GM18519 (cell line): ENCODE results near the gene PAN3.
"Not testable (repeated sequence)": the region's sequence is repeated elsewhere in the genome, so short reads cannot be mapped to it uniquely, and the experiment has no call there.

Experiments used
- ATAC-seq: cut with Tn5 transposase; IDR thresholded peaks from one replicate; pipeline ENCODE4 v1.9.1; 2021; ENCODE audit warnings: mild to moderate bottlenecking, moderate library complexity; ENCODE audit not compliant: unreplicated experiment, low FRiP score

PAN3 gene

GRCh38 chr13:28136916-28137315, 1.4 kb upstream of the PAN3 start:
- ATAC-seq, result no peak

DNA sequence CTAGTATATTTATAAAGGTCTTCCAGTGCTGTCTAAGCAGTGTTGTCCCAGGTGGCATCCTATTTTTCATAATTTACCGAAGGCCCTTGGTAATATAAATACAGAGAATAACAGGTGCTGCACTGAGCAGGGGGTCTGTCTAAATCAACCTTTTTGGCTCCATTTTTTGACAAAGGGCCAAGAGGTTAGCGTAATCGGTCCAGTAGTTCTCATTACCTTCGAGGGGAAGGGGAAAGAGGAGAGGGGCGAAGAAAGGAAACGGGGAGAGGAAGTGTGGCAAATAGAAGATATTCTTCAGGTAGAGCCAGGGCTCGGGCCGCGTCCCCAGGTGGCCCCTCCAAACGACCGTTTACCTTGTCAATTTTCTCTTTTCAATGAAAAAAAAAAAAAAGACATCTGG, 749 bp upstream of the PAN3 start:
- ATAC-seq, result no peak

DNA sequence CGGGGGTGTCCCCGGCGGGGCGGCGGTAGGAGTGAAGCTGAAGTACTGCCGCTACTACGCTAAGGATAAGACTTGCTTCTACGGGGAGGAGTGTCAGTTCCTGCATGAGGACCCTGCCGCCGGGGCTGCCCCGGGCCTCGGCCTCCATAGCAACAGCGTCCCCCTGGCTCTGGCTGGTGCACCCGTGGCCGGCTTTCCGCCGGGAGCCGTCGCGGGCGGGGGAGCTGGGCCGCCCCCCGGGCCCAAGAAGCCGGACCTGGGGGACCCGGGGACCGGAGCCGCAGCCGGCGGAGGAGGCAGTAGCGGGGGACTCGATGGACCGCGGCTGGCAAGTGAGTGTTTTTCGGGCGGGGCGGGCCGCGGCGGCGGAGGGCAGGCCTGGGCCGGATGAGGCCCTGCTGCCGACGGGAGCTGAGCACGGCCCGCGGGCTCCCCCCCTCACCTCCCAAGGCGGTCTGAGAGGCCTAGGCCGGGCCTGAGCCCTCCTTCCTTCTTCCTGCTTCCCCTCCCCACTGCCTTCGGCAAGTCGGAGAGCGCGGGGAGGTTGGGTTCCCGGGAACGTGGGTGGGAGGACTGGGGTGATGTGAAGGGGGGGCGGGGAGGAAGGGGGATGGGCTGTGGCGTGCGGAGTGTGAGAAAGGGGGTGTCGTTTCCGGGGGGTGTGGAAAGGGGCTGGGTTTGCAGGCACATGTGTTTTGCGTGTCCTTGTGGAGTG, 568 bp downstream of the PAN3 start:
- no peak for ATAC-seq

- ATAC-seq, result no peak
These were observed 2.2 kb downstream of the PAN3 start for GRCh38 chr13:28140433-28141125.

DNA sequence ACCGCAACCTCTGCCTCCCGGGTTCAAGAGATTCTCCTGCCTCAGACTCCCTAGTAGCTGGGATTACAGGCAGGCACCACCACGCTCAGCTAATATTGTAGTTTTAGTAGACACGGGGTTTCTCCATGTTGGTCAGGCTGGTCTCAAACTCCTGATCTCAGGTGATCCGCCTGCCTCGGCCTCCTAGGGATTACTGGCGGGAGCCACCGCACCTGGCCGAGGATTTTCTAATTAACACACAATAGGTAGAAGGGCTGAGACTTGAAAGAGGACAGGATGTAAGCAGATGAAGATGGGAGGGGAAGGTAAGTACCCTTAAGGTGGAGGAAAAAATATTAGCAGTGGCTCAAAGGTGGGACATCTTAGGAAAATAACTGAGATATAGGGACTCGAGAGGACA, 3.2 kb downstream of the PAN3 start:
- not testable (repeated sequence) for ATAC-seq

- ATAC-seq, result no peak
These were observed 6.7 kb downstream of the PAN3 start for GRCh38 chr13:28145049-28145448.

GRCh38 chr13:28147495-28147894, 9.2 kb downstream of the PAN3 start:
- ATAC-seq, result no peak

DNA sequence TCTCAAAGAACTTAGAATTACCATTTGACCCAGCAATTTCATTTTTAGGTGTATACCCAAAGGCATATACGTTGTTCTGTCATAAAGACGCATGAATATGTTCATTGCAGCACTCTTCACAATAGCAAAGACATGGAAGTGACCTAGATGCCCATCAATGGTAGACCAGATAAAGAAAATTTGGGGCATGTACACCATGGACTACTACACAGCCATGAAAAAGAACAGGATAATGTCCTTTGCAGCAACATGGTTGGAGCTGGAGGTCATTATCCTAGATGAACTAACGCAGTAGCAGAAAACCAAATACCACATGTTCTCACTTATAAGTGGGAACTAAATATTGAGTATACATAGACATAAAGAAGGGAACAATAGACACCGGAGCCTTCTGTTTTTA, 20.7 kb downstream of the PAN3 start:
- no peak for ATAC-seq

DNA sequence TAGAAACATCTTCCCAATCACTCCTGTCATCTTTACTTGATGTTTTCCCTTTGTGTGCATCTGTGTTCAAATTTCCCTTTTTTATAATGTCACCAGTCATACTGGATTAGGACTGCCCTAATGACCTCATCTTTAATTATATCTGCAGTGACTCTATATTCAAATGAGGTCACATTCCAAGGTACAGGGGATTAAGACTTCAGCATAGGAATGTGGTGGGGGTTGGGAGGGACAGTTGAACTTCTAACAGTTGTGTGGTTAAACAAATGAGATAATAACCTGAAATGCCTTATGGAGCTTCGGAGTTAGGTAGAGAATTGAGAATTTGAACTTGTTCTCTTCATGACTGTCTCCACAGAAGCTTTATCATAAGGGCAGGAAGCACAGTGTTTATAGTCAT, 23.0 kb downstream of the PAN3 start:
- no peak for ATAC-seq

DNA sequence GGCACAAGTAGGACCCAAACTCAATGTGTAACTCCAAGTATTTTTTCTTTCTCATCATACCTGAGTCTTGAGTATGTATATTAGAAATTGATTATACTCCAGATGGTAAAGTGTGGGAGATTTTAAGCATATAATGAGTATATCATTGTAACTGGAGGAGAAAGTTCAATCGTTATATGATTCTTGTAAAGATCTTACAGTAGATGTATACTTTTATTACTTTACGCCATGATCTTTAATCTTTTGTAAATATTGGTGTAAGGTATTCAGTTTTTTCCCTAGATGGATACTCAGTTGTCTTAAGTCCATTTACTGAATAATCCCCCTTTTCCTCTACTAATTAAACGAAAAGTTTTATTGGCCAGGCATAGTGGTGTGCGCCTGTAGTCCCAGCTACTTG, 25.2 kb downstream of the PAN3 start:
- ATAC-seq, result no peak

DNA sequence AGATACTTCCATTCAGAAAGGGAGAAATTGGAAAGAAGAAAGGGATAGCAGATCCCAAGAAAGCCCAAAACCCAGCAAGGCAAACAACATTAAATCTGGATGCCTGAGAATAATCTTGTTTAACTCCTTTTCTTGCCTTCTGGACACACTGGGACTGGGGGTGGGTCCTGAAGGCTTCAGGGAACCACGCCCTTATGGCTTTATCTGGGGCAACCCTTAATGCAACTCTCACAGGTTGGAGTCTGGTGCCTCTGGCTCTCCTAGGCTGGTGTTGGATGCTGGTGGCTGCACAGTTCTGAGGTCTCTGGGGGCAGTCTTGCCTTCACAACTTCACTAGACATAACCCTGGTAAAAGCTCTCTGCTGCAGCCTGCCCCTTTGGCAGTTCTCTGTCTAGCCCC, 27.9 kb downstream of the PAN3 start:
- ATAC-seq, result no peak

GRCh38 chr13:28171266-28171665, 32.9 kb downstream of the PAN3 start:
- no peak for ATAC-seq

- no peak for ATAC-seq
These were observed 34.6 kb downstream of the PAN3 start for GRCh38 chr13:28172947-28173346.

DNA sequence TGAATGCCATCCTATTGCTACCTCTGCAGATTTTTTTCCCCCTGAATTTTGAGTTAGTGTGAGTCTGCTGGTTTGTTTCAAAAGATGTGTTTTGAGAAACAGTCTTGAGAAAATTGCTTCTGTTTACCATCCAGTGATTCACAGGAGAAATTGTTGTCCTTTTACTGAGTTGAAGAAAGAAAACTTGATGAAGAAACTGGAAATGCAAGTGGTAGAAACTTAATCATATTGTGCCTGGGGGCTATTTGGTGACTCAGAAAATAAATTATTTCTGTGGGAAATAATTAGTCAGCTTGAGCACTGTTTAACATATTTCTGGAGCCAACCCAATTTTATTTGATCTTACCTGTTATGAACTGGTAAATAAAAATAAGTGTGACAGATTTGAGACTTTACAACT, 35.4 kb downstream of the PAN3 start:
- no peak for ATAC-seq

DNA sequence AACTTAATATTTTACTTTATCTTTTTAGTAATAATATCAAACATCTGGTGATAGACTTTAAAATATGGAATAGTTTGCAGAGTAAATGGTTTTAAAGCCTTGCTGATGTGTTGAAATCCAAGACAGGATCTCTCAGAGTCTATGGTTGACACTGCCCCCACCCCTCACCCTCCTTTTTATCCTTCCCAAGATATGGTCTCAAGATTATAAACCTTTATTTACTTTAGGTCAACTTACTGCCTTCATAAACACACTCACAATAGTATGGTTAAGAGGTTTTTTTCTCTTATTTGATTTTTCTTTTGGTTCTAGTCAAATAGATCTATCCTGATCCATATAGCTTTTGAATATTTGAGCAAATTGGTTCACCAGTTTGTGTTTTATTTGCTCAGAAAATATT, 39.0 kb downstream of the PAN3 start:
- ATAC-seq, result no peak

DNA sequence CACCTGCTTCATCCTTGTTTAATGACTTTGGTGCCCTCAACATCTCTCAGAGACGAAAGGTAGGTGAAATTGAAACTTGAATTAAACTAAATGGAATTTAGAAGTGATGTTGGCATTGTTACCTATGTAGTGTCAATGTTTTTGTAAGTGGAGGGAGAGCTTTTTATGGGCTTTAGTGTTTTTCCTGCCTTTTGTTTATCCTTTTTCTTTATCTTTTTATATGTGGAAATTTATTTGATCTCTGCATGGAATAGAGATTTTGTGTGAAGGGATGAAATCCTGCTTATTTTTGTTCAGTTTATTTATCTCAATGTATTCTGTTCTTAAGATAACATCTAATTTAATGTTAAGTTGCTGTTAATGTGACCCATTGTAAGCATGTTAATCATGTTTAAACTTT, 39.5 kb downstream of the PAN3 start:
- ATAC-seq, result no peak

DNA sequence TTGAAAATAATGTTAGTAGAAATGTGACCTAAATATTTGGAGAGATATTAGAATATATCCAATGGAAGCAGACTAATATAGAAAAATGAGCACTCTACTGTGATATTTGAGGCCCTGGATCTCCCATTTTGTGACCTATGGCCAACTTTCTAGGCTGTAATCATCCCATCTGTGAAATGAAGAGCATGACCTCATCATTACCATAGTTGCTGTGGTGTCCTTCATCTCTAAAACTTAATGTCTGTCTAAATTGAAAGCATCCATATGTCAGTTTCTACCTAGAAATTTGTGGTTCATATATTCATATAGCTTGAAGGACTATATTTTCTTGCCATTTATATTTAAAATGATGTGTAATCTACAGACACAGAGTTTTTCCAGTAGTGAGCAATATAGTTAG, 41.6 kb downstream of the PAN3 start:
- ATAC-seq, result no peak

DNA sequence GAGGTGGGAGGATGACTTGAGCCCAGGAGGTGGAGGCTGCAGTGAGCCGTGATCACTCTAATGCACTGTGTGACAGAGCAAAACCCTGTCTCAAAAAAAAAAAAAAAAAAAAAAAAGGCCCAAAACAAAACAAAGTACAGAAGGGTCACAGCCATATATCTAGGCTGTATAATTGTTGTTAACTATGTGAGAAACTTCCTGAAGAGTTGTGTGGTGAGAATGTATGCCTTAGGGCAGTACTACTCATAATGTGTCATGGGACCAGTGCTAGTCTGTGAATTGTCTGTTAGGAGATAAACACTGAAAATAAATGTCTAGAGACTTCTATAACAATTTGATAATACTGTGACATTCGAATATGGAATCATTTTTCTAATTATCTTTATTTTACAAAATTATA, 43.1 kb downstream of the PAN3 start:
- no peak for ATAC-seq

DNA sequence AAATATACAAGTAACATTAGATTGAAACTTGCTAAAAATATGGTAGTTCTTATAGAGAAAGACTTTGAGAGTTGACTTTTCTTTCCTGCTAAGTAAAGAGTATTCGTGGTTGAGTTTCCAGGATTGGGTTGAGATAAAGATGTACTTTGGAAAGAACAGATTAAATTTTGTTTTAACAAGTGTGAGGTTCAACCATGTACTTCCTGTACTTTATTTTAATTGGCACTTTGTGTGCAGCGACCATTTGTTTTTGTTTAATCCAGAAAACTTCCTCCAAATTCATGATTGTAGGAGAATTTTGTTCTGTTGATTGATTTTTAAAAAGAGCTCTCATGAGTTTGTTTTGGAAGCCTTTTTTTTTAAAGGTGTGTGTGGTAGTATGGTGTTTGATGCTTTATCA, 46.9 kb downstream of the PAN3 start:
- no peak for ATAC-seq

DNA sequence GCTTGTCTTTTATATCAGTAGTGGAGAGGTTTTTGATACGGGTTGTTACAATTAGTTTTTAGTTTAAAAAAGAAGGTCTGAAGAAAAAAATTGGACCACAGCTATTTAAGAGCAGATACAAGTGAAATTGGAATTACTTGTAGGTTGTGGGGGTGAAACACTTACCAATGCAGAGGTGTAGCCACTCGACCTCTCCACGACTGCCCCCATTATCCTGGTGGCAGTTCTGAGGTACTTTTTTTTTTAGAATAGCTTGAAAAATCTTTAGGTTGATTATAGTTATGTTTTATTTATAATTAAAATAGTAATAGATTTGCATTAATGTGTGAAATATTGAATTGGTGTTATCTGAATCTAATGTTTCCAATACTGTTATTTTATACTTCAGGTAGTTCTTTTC, 60.7 kb downstream of the PAN3 start:
- ATAC-seq, result no peak

DNA sequence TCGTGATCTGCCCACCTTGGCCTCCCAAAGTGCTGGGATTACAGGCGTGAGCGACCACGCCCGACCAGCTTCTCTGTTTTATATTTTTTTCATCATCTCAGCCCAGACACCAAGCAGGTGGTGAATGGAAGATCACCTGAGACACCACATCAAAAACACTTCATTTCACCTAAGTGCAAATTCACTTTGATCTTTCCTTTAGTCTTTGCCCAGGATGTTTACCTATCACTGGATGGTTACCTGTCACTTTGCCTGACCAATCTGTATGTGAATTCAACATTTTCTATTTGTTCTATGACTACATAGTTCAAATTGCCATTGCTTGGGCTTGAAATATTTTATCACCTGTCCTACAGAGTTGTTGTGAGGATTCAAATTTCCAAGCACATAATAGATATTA, 65.7 kb downstream of the PAN3 start:
- ATAC-seq, result no peak

GRCh38 chr13:28204690-28205443, 66.5 kb downstream of the PAN3 start:
- ATAC-seq, result no peak
